Natural killer cell (primary cell): ENCODE data around the gene F2. TPM values are rescaled to one million over a fixed set of nuclear protein-coding genes. Genes with fewer than 3 reads are reported as not detected.

Experiments
- ATAC-seq, 3 donors: fragments of 150-1000 bp in 2 of 3; fragments of 200-7000 bp in 1 of 3; cut with Tn5 transposase; 1 replicate in 1 of 3; 2 replicates in 2 of 3; pipeline ENCODE4 v1.10.0; 2021; ENCODE audit warnings: mild to moderate bottlenecking in 2 of 3, moderate library complexity in 2 of 3
- DNase-seq, 2 donors: peaks; one replicate each; pipeline versions ENCODE4 v3.0.0 to v3.0.0-alpha.2; 2013 to 2021; ENCODE audit warnings: mixed read lengths in 1 of 2
- H3K27ac ChIP-seq: one replicate; pipeline ENCODE4 v1.5.1; 2013; ENCODE audit warnings: mild to moderate bottlenecking, low read length
- H3K27me3 ChIP-seq: one replicate; pipeline ENCODE4 v1.6.1; 2013; ENCODE audit warnings: low read length; ENCODE audit not compliant: control insufficient read depth, insufficient read depth
- H3K36me3 ChIP-seq: one replicate; pipeline ENCODE4 v1.6.1; 2013; ENCODE audit warnings: low read length; ENCODE audit not compliant: control insufficient read depth, insufficient read depth
- H3K4me1 ChIP-seq: one replicate; pipeline ENCODE4 v1.6.1; 2013; ENCODE audit warnings: low read length; ENCODE audit not compliant: control insufficient read depth, insufficient read depth
- H3K4me3 ChIP-seq: one replicate; pipeline ENCODE4 v1.5.1; 2013; ENCODE audit warnings: low read length
- H3K9me3 ChIP-seq: one replicate; pipeline ENCODE4 v1.6.1; 2013; ENCODE audit warnings: low read length; ENCODE audit not compliant: control insufficient read depth, insufficient read depth
- H3K27ac Mint-ChIP-seq, 2 donors: one replicate each; pipeline ENCODE4 v1.8.0; 2022; ENCODE audit warnings: mild to moderate bottlenecking in 2 of 2, mixed read lengths in 2 of 2, moderate library complexity in 1 of 2
- H3K27me3 Mint-ChIP-seq, 2 donors: one replicate each; pipeline ENCODE4 v1.8.0; 2022; ENCODE audit warnings: low read depth in 2 of 2, mixed read lengths in 2 of 2
- H3K36me3 Mint-ChIP-seq: one replicate; pipeline ENCODE4 v1.8.0; 2022; ENCODE audit warnings: mixed read lengths
- H3K4me1 Mint-ChIP-seq, 2 donors: one replicate each; pipeline ENCODE4 v1.8.0; 2022; ENCODE audit warnings: mixed read lengths in 2 of 2
- H3K4me3 Mint-ChIP-seq: one replicate; pipeline ENCODE4 v1.8.0; 2022; ENCODE audit warnings: mild to moderate bottlenecking, moderate library complexity, mixed read lengths
- H3K9me3 Mint-ChIP-seq, 2 donors: one replicate each; pipeline ENCODE4 v1.8.0; 2022; ENCODE audit warnings: mixed read lengths in 2 of 2
- WGBS: methylation state at CpG from one replicate; pipeline ENCODE4 v1.1.7; 2013; ENCODE audit warnings: missing lambda C conversion rate; ENCODE audit not compliant: insufficient coverage; 5-methylcytosine and 5-hydroxymethylcytosine counted together
- intact Hi-C: fragments of 100-400 bp; cut with micrococcal nuclease; formaldehyde crosslinking; loops from one replicate; pipeline ENCODE4 v1.14.2; 2022
- total RNA-seq, 4 donors: library from RNA; stranded (reverse); fragments of 120-200 nt in 1 of 4; gene quantifications; one replicate each; pipeline versions ENCODE4 v1.2.3 to v1.2.4, GENCODE V29; 2013 to 2022
- TF ChIP-seq, protein P1 (sequence below): fragments of 200-600 bp; IDR thresholded peaks from one replicate; pipeline ENCODE4 v1.8.0; 2022; ENCODE audit warnings: antibody characterized with exemption

F2 gene
- total RNA-seq, 3 donors from 2014 or later (not counting 1 experiment from before 2014, with no cell fraction given), result 0.14 TPM; not detected in 2

DNA sequence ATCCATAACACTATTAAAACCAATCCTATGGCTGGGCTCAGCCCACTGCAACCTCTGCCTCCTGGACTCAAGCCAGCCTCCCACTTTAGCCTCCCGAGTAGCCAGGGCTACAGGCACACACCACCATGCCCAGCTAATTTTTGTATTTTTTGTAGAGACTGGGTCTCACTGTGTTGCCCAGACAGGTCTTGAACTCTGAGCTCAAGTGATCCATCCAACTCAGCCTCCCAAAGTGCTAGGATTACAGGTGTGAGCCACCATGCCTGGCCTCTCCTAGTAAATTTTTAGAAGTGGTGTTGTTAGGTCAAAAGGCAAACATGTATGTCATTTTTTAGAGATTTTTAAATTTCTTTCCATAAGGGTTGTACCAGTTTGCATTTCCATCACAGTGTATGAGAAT, 14.2 kb downstream of the F2 start:
- Histone ChIP-seq H3K4me1 (no peaks in the 10 kb centered on the region), H3K4me3 (no peak overlapping the region), H3K27me3 (no peaks in the 10 kb centered on the region), H3K36me3 (no peaks in the 10 kb centered on the region), H3K27ac (no peak overlapping the region), H3K9me3 (no peaks in the 10 kb centered on the region)
- H3K27ac Mint-ChIP-seq, result no peak overlapping the region
- no peaks in the 10 kb centered on the region for H3K36me3 Mint-ChIP-seq
- no peaks in the 10 kb centered on the region for H3K9me3 Mint-ChIP-seq
- ATAC-seq (no peak), DNase-seq (no peak)
- TF ChIP-seq, protein P1, sequence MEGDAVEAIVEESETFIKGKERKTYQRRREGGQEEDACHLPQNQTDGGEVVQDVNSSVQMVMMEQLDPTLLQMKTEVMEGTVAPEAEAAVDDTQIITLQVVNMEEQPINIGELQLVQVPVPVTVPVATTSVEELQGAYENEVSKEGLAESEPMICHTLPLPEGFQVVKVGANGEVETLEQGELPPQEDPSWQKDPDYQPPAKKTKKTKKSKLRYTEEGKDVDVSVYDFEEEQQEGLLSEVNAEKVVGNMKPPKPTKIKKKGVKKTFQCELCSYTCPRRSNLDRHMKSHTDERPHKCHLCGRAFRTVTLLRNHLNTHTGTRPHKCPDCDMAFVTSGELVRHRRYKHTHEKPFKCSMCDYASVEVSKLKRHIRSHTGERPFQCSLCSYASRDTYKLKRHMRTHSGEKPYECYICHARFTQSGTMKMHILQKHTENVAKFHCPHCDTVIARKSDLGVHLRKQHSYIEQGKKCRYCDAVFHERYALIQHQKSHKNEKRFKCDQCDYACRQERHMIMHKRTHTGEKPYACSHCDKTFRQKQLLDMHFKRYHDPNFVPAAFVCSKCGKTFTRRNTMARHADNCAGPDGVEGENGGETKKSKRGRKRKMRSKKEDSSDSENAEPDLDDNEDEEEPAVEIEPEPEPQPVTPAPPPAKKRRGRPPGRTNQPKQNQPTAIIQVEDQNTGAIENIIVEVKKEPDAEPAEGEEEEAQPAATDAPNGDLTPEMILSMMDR, result no peak
- WGBS, result 89% methylated on average over 1 of the region's 1 CpG
- no peaks in the 10 kb centered on the region for H3K27me3 Mint-ChIP-seq
- no peak overlapping the region for H3K4me3 Mint-ChIP-seq
- H3K4me1 Mint-ChIP-seq, result no peaks in the 10 kb centered on the region
- intact Hi-C loops, result no loop called here

DNA sequence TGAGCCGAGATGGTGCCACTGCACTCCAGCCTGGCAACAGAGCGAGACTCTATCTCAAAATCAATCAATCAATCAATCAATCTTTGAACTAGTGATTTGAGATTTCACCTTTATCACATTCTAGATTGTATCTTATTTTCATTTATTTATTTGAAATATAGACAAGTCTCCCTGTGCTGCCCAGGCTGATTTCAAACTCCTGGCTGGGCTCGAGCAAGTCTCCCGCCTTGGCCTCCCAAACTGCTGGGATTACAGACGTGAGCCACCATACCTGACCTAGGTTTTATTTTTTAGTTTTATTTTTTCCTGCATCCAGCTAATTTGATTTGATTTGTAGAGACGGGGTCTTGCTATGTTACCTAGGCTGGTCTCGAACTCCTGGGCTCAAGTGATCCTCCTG, 17.1 kb downstream of the F2 start:
- H3K4me1 Mint-ChIP-seq, result no peaks in the 10 kb centered on the region
- no peak overlapping the region for H3K27ac Mint-ChIP-seq
- no peak overlapping the region for H3K4me3 ChIP-seq
- H3K4me1 ChIP-seq, result no peaks in the 10 kb centered on the region
- H3K27me3 Mint-ChIP-seq, result no peaks in the 10 kb centered on the region
- H3K9me3 ChIP-seq, result no peaks in the 10 kb centered on the region
- 84% methylated on average over 5 of the region's 7 CpGs for WGBS
- no peaks in the 10 kb centered on the region for H3K9me3 Mint-ChIP-seq
- no peaks in the 10 kb centered on the region for H3K36me3 ChIP-seq
- H3K36me3 Mint-ChIP-seq, result no peaks in the 10 kb centered on the region
- no peak for ATAC-seq
- no peak overlapping the region for H3K27ac ChIP-seq
- DNase-seq, result no peak
- no peak overlapping the region for H3K4me3 Mint-ChIP-seq
- H3K27me3 ChIP-seq, result no peaks in the 10 kb centered on the region
- TF ChIP-seq, protein P1, result no peak
- intact Hi-C loops, result no loop called here

DNA sequence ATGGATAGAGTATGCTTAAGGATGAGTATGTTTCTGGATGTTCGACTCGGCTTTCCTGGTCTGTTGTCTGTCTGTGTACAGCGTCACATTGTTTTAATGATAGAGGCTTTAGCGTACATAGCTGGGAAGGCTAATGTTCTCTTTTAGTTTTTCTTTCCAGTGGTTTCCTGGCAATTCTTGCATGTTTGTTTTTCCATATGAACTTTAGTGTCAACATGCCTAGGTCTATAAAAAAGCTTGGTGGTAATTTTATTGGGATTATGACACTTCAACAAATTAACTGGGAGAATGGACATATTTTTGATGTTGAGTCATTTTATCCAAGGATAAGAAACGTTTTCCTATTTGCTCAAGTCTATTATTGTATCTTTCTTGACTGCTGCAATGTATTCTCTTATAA, 17.6 kb downstream of the F2 start:
- 98% methylated on average over 4 of the region's 5 CpGs for WGBS
- intact Hi-C loops, result no loop called here
- H3K4me1 Mint-ChIP-seq, result no peaks in the 10 kb centered on the region

DNA sequence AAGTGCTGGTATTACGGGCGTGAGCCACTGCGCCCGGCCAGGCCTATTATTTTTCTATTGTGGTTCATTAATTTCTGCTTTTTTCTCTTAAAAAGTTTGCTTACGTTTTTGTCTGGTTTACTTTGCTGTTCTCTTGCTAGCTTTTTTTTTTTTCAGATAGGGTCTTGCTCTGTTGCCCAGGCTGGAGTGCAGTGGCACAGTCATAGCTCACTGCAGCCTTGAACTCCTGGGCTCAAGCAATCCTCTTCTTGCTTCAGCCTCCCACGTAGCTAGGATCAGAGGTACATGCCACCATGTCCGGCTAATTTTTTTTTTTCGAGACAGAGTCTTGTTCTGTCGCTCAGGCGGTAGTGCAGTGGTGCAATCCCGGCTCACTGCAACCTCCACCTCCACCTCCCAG, 18.7 kb downstream of the F2 start:
- Histone ChIP-seq H3K4me3 (no peak overlapping the region), H3K4me1 (no peaks in the 10 kb centered on the region), H3K27ac (no peak overlapping the region), H3K9me3 (no peaks in the 10 kb centered on the region), H3K36me3 (peaks cover 9% of the 10 kb centered on the region), H3K27me3 (no peaks in the 10 kb centered on the region)
- intact Hi-C loops, result no loop called here
- TF ChIP-seq, protein P1, result no peak
- WGBS, result 95% methylated on average over 11 of the region's 11 CpGs
- Mint-ChIP-seq H3K4me1 (no peaks in the 10 kb centered on the region), H3K36me3 (peaks cover 2% of the 10 kb centered on the region), H3K27me3 (no peaks in the 10 kb centered on the region), H3K4me3 (no peak overlapping the region), H3K9me3 (no peaks in the 10 kb centered on the region), H3K27ac (no peak overlapping the region)
- no peak for DNase-seq
- no peak for ATAC-seq

More for the DNA sequence above, 17.6 kb downstream of the F2 start:
- H3K4me3 Mint-ChIP-seq, result no peak overlapping the region
- peaks cover 2% of the 10 kb centered on the region for H3K36me3 ChIP-seq
- DNase-seq, result no peak
- no peak overlapping the region for H3K27ac ChIP-seq
- H3K4me1 ChIP-seq, result no peaks in the 10 kb centered on the region
- no peak for ATAC-seq
- TF ChIP-seq, protein P1, result no peak
- H3K9me3 Mint-ChIP-seq, result no peaks in the 10 kb centered on the region
- no peak overlapping the region for H3K4me3 ChIP-seq
- no peak overlapping the region for H3K27ac Mint-ChIP-seq
- H3K27me3 ChIP-seq, result no peaks in the 10 kb centered on the region
- H3K27me3 Mint-ChIP-seq, result no peaks in the 10 kb centered on the region
- H3K9me3 ChIP-seq, result no peaks in the 10 kb centered on the region
- no peaks in the 10 kb centered on the region for H3K36me3 Mint-ChIP-seq
